ENCODE measurements around the gene HDAC5.
A peak's percentile ranks its signal among the peaks of the same experiment; 100 is the strongest.

HDAC5 gene

GRCh38 chr17:44123356-44124117, at the start of gene HDAC5:
HDAC5 (minus strand) TSS chr17:44123641; CDS start chr17:44117515, 6,126 bp downstream.
- Histone ChIP-seq H3K4me3 (peak within 1 kb of the TSS; percentile 99 to 100), H3K4me1 (peaks cover 0 to 50% (median 46%) of the 10 kb centered on the region in 4 donors), H3K9me3 (no peaks in the 10 kb centered on the region), H3K36me3 (peaks cover 0 to 4% (median 0%) of the 10 kb centered on the region in 3 donors), H3K27me3 (no peaks in the 10 kb centered on the region), H3K27ac (peak within 1 kb of the TSS; percentile 98 to 99)
- peak; percentile 96 to 97 for DNase-seq
- TF ChIP-seq CTCF (IDR thresholded peaks at IDR 0.05), result peak; percentile 58 to 61
- intact Hi-C loops (cut with DNase I; ENCODE audit: low total_unique reads), result loop anchor here (5.0 kb wide), 1 partner anchor 51 kb away; the partner anchor contains the start of gene G6PC3

- Histone ChIP-seq H3K27ac (peak overlapping the region in 1 of 2 donors; percentile 89), H3K36me3 (peaks cover 0 to 25% (median 6%) of the 10 kb centered on the region in 3 donors), H3K9me3 (no peaks in the 10 kb centered on the region), H3K4me1 (peaks cover 0 to 35% (median 19%) of the 10 kb centered on the region in 4 donors), H3K27me3 (no peaks in the 10 kb centered on the region), H3K4me3 (no peak overlapping the region)
- DNase-seq, result no peak
- no peak for TF ChIP-seq CTCF (IDR thresholded peaks at IDR 0.05)
- intact Hi-C loops (cut with DNase I; ENCODE audit: low total_unique reads), result loop anchor here (2.0 kb wide), 1 partner anchor 39 kb away; no protein-coding TSS in a partner anchor
Measured at GRCh38 chr17:44171931-44172455, 48.6 kb upstream of the HDAC5 start.

- peak in 1 of 2 donors; percentile 76 for DNase-seq
- Histone ChIP-seq H3K27me3 (no peaks in the 10 kb centered on the region), H3K36me3 (peaks cover 0 to 11% (median 0%) of the 10 kb centered on the region in 3 donors), H3K4me3 (peak within 1 kb of the TSS; percentile 58 to 61), H3K27ac (peak within 1 kb of the TSS; percentile 89), H3K4me1 (peaks cover 0 to 35% (median 19%) of the 10 kb centered on the region in 4 donors), H3K9me3 (no peaks in the 10 kb centered on the region)
- no peak for TF ChIP-seq CTCF (IDR thresholded peaks at IDR 0.05)
- intact Hi-C loops (cut with DNase I; ENCODE audit: low total_unique reads), result loop anchor here (2.0 kb wide), 1 partner anchor 40 kb away; no protein-coding TSS in a partner anchor
Measured at GRCh38 chr17:44170499-44171201, 47.2 kb upstream of the HDAC5 start, which contains the start of gene ASB16. ASB16 (plus strand) TSS chr17:44170704; CDS start chr17:44170790, 86 bp downstream.

GRCh38 chr17:44170135-44170498, 46.7 kb upstream of the HDAC5 start:
- DNase-seq, result no peak
- Histone ChIP-seq H3K4me1 (peaks cover 0 to 35% (median 19%) of the 10 kb centered on the region in 4 donors), H3K4me3 (peak overlapping the region; percentile 58 to 61), H3K27me3 (no peaks in the 10 kb centered on the region), H3K27ac (peak overlapping the region; percentile 89), H3K9me3 (no peaks in the 10 kb centered on the region), H3K36me3 (peaks cover 0 to 9% (median 0%) of the 10 kb centered on the region in 3 donors)
- TF ChIP-seq CTCF (IDR thresholded peaks at IDR 0.05), result no peak
- intact Hi-C loops (cut with DNase I; ENCODE audit: low total_unique reads), result loop anchor here (2.0 kb wide), 1 partner anchor 41 kb away; no protein-coding TSS in a partner anchor

- H3K27ac ChIP-seq, result no peak overlapping the region
- no peaks in the 10 kb centered on the region for H3K36me3 ChIP-seq
- TF ChIP-seq CTCF (IDR thresholded peaks at IDR 0.05), result no peak
- H3K9me3 ChIP-seq, result no peaks in the 10 kb centered on the region
- peaks cover 0 to 35% (median 19%) of the 10 kb centered on the region in 4 donors for H3K4me1 ChIP-seq
- no peak overlapping the region for H3K4me3 ChIP-seq
- DNase-seq, result no peak
- no peaks in the 10 kb centered on the region for H3K27me3 ChIP-seq
- intact Hi-C loops (cut with DNase I; ENCODE audit: low total_unique reads), result no loop called here
Measured at GRCh38 chr17:44167181-44167861, 43.9 kb upstream of the HDAC5 start.

All from tibial artery (tissue), 4 donors.